Measurements from ENCODE around the gene TM7SF2.
A peak's percentile ranks its signal among the peaks of the same experiment; 100 is the strongest.
"Not testable (repeated sequence)": the region's sequence is repeated elsewhere in the genome, so short reads cannot be mapped to it uniquely, and the experiment has no call there.

Gene TM7SF2

GRCh38 chr11:65130631-65131416 is 19.2 kb downstream of the TM7SF2 start:
- DNase-seq = no peak

- no peak for DNase-seq
Measured at GRCh38 chr11:65131417-65131776, 19.7 kb downstream of the TM7SF2 start.

GRCh38 chr11:65131895-65132237 is 20.2 kb downstream of the TM7SF2 start:
- DNase-seq = no peak

GRCh38 chr11:65132238-65132987 is 20.7 kb downstream of the TM7SF2 start:
- DNase-seq = no peak

DNA sequence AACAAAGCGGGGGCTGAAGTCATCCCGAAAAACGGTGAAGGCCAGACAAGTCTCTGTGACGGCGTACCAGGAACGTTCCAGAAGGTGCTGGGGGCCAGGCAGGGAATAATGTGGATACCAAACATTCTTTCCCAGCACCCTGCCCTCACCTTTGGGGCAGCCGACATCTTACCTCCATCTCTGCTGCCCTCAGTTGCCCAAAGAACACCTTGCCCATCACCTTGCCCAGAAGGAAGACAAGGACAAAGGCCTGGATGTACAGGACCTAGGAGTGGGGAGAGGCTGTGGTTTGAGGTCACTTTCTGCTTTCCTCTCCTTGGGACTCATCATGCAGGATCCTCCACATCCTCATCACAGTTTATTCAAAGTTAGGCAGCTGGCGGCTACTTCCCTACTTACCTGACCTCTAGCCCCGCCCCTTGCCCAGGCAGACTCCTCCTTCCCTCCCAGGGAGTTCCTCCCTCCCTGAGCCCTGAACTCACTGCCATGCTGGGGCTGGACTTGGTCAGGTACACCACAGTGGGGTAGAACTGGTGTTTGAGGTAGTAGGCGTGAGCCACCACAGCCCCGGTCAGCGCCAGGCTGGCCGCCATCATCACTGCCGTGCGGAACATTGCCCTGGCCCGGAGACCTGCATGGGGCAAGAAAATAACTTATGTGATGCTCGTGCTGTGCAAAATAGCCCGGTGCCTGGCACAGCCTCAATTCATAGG is 21.5 kb downstream of the TM7SF2 start:
- DNase-seq = no peak

- DNase-seq = no peak
Measured at GRCh38 chr11:65133724-65134123, 22.1 kb downstream of the TM7SF2 start.

DNA sequence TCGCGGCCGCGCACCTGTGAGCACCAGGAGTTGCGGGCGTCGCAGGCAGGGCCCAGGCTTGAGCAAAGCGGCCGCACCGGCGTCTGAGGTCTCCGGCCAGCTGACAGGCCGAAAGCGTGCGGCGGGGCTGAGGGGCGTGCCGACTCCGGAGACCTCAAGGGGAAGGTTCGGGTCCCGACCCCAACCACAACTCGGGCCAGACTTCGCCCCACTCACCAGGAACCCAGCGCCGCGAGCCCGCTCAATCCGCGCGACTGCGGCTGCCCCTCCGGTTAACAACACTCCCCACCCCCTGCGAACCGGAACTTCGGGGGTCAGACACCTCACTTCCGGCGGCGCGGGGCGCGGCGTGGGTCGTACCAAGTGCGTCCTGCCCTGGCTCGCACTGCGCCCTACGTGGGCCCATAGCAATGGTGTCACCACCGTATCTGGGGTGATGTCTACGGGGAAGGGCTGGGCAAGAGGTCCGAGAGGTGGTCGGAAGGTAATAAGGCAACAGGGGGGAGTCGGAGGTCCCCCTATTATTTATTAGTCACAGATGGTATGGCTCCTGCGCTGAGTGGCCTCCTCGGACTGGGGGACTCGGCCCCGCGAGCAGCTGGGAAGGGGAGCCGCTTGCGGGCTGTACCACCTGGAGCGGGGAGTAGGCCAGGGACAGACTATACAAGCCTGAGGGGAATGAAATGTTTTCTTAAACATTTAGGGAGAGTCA is 22.7 kb downstream of the TM7SF2 start, which contains the start of gene SYVN1:
TSS of gene SYVN1 (minus strand) at position 280 of the 712 bp plus-strand sequence. CDS start 918 bp downstream, outside the sequence.
- DNase-seq = peak; percentile 91

- DNase-seq = peak; percentile 96
Measured at GRCh38 chr11:65134952-65135632, 23.4 kb downstream of the TM7SF2 start.

DNA sequence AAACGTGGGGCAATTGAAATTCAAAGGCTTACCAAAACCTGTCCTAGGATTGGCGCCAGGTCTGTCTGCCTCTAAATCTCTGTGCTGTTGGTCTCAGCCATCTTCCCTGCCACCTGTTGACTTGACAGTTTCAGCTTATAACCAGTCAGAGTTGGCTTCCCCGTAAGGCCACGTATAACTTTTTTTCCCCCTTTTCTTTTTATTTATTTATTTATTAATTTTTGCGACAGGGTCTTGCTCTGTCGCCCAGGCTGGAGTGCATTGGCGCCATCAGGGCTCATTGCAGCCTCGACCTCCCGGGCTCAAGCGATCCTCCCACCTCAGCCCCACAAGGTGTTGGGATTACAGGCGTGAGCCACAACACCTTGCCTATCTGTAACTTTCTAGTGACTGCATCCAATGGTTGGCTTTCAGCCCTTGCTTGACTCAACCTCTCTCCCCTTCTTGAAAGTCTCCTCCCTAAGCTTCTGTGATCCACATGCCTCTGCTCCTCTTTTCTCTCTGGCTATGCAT is 24.0 kb downstream of the TM7SF2 start:
- DNase-seq = no peak

- no peak for DNase-seq
Measured at GRCh38 chr11:65136515-65137096, 24.9 kb downstream of the TM7SF2 start.

- DNase-seq = no peak
Measured at GRCh38 chr11:65141896-65142494, 30.3 kb downstream of the TM7SF2 start.

GRCh38 chr11:65147352-65148075 is 35.8 kb downstream of the TM7SF2 start:
- DNase-seq = no peak

DNA sequence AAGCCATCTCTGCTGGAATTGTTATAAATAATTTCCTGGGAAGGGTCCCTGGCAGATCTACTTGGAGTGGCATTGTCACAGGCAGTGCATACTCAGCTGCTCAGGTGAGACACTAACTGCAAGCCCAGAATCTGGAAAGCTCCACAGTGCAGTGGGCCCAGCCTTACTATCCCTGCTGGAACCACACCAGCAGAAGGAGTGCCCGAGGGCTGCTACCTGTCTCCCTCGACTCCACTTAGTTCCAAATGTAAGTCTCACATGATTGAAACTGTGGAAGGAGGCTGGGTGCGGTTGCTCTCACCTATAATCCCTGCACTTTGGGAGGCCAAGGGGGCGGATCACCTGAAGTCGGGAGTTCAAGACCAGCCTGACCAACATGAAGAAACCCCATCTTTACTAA is 37.0 kb downstream of the TM7SF2 start:
- no peak for DNase-seq

- DNase-seq = not testable (repeated sequence)
Measured at GRCh38 chr11:65150131-65150508, 38.4 kb downstream of the TM7SF2 start.

DNA sequence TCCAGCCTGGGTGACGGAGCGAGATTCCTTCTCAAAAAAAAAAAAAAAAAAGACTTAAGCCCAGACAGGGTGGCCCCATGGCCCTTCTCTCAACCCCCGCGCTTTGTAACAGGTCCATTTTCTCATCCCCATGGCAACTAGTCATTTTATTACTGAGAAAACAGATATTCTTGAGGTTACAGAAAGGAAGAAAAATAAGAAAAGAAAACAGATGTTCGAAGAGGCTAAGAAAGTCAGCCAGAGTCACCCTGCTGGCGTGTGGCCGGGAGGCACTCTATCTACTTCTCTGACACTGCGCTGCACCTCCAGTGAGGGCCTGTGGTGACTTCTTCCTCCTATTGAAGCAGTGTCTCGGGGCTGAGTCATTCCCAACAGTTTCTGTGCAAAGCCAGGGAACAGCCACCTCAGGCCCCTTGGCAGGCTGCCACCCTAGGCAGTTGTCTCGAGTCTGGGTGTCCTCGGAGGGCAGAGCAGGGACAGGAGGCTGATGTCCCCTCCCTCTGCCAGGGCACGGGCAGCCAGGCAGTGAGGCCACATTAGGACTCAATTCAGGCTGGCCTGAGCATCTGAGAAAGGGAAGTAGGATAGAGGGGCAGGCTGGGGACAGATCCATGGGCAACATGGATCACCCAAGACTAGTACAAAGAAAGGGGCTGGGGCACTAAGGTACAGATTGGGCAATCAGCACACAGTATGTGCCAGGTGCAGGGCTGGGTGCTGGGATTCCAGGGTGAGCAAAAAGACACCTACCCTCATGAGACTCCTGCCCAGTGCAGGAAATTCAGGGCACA is 39.0 kb downstream of the TM7SF2 start:
- peak; percentile 90 for DNase-seq

DNA sequence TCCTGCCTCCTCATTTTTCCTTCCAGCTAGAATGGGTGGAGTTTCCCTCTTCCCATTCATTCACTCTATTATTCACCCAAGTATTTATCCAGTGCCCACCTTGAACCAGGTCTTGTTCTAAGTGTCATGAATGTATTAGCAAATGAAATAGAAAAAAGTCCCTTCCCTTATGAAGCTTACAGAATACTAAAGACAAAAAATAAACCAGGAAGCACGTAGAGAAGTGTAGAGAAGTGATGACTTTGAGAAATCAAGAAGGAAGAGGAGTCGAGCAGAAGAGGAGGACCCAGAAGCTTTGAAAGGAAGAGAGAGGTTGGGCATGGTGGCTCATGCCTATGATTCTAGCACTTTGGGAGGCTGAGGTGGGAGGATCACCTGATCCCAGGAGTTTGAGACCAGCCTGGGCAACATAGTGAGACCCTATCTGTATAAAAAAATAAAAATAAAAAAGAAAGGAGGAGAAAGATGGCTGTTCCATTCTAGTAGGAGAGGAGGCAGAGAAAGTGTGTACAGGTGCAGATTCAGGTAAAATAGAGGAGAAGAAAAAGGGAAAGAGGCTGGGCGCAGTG is 39.7 kb downstream of the TM7SF2 start:
- DNase-seq = no peak

DNA sequence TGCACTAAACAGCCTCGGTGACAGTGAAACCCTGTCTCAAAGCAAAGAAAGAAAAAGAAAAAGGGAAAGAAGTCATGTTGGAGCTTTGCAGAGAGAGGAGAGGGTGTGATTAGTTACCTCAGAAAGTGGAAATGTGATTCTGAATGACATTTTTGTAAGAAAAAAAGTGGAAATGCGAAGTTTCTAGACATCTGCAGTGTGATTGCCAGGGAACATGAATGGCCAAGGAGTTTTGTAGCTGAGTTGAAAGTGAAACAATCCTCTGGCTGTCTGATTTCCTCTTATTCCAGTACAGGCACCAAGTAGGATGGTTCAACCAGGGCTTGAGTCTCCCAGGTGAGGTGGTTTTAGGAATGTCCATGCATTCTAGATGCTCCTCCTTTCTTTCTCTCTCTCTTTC is 40.5 kb downstream of the TM7SF2 start:
- DNase-seq = no peak

DNA sequence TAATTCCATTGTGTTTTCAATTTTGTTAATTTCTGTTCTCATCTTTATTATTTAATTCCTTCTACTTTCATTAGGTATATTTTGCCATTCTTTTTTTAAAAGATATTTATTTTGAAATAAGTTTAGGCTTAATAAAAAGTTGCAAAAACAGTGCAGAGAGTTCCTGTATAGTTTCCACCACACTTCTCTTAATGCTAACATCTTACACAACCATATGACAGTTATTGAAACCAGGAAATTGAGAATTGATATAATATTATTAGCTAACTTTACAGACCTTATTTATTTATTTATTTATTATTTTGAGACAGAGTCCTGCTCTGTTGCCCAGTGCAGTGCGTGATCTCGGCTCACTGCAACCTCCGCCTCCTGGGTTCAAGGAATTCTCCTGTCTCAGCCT is 44.6 kb downstream of the TM7SF2 start:
- no peak for DNase-seq

GRCh38 chr11:65156926-65157325 is 45.3 kb downstream of the TM7SF2 start:
- no peak for DNase-seq

Measured in fibroblast of skin of scalp (primary cell).